NT2/D1 (cell line): Measurements from ENCODE around the gene TXN.

Experiments used
- SUZ12 ChIP-seq: IDR thresholded peaks from 2 replicates; pipeline ENCODE4 v1.6.1; 2011; ENCODE audit not compliant: insufficient read length, insufficient read depth; ENCODE audit errors: extremely low read depth
- YY1 ChIP-seq: IDR thresholded peaks from 2 replicates; pipeline ENCODE4 v1.6.1; 2011; ENCODE audit not compliant: insufficient read length, insufficient read depth
- ZNF274 ChIP-seq: IDR thresholded peaks from 2 replicates; pipeline ENCODE4 v1.6.1; 2011; ENCODE audit warnings: mild to moderate bottlenecking, low read depth, low read length

DNA sequence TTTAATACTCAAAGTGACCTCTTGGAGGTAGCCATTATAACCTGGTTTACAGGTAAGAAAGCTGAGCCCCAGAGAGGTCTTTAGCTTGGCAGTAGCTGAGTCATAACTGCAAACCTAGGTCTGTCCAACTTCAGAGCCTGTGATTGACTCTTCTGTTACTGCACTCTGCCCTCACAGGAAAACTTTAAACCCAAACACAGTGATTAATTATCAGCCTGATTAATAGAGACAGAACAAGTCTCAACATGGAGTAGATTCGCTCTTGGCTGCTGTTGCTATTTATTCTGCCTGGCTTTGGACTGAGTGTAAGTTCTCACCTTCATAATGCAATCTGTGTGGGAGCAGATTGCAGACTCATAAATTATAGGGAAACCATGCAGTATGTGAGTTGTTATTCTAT is 27.4 kb upstream of the TXN start:
- no peak for TF ChIP-seq YY1
- TF ChIP-seq ZNF274 = no peak
- TF ChIP-seq SUZ12 = no peak
